AG08396 (cell line): ENCODE measurements around the gene KLK7.
"Not testable (repeated sequence)": the region's sequence is repeated elsewhere in the genome, so short reads cannot be mapped to it uniquely, and the experiment has no call there.

Experiments
- DNase-seq: peaks from one replicate; pipeline ENCODE4 v3.0.0; 2012; ENCODE audit warnings: low spot score, mixed read lengths

Gene KLK7

GRCh38 chr19:50975766-50976165 is 8.0 kb downstream of the KLK7 start:
- DNase-seq, result no peak

GRCh38 chr19:50974702-50975556 is 8.8 kb downstream of the KLK7 start:
- DNase-seq, result no peak

GRCh38 chr19:50972795-50973376 is 10.8 kb downstream of the KLK7 start:
- DNase-seq, result no peak

GRCh38 chr19:50969810-50970209 is 13.9 kb downstream of the KLK7 start:
- DNase-seq, result not testable (repeated sequence)

- DNase-seq, result no peak
Observed at GRCh38 chr19:50969413-50969760, 14.3 kb downstream of the KLK7 start, which contains the start of gene KLK6. Gene KLK6, minus strand, starts transcription at chr19:50969591. Its CDS starts 1,487 bp downstream, at chr19:50968104.

- DNase-seq, result no peak
Observed at GRCh38 chr19:50968716-50969412, 14.9 kb downstream of the KLK7 start.

GRCh38 chr19:50967929-50968715 is 15.6 kb downstream of the KLK7 start:
- DNase-seq, result no peak

- no peak for DNase-seq
Observed at GRCh38 chr19:50964266-50964665, 19.5 kb downstream of the KLK7 start.

- DNase-seq, result no peak
Observed at GRCh38 chr19:50963381-50963780, 20.3 kb downstream of the KLK7 start.

GRCh38 chr19:50962245-50962644 is 21.5 kb downstream of the KLK7 start:
- no peak for DNase-seq

- DNase-seq, result no peak
Observed at GRCh38 chr19:50959731-50960500, 23.8 kb downstream of the KLK7 start.

- no peak for DNase-seq
Observed at GRCh38 chr19:50957587-50957986, 26.1 kb downstream of the KLK7 start.

- no peak for DNase-seq
Observed at GRCh38 chr19:50952910-50953309, 30.8 kb downstream of the KLK7 start, which contains the start of gene KLK5. Gene KLK5, minus strand, starts transcription at chr19:50953038. Its CDS starts 381 bp downstream, at chr19:50952657.

- no peak for DNase-seq
Observed at GRCh38 chr19:50949861-50950260, 33.9 kb downstream of the KLK7 start.

- DNase-seq, result no peak
Observed at GRCh38 chr19:50947123-50947522, 36.6 kb downstream of the KLK7 start.

- DNase-seq, result no peak
Observed at GRCh38 chr19:50944795-50945194, 38.9 kb downstream of the KLK7 start.

- no peak for DNase-seq
Observed at GRCh38 chr19:50943074-50943828, 40.5 kb downstream of the KLK7 start.

GRCh38 chr19:50939596-50939995 is 44.1 kb downstream of the KLK7 start:
- no peak for DNase-seq

- DNase-seq, result no peak
Observed at GRCh38 chr19:50933640-50934039, 50.1 kb downstream of the KLK7 start.

- no peak for DNase-seq
Observed at GRCh38 chr19:50932690-50933083, 51.0 kb downstream of the KLK7 start.
